GM15510 (cell line): ENCODE measurements around the gene RPL10.

Source experiments
- POLR2A ChIP-seq: IDR thresholded peaks from 3 replicates; pipeline ENCODE4 v1.6.1; 2011; ENCODE audit warnings: borderline replicate concordance; ENCODE audit not compliant: insufficient read length; ENCODE audit errors: extremely low read depth

RPL10 gene

GRCh38 chrX:154382483-154383069, 15.6 kb upstream of the RPL10 start:
- TF ChIP-seq POLR2A: no peak

GRCh38 chrX:154383359-154384283, 14.6 kb upstream of the RPL10 start:
- TF ChIP-seq POLR2A: no peak

- no peak for TF ChIP-seq POLR2A
Measured at GRCh38 chrX:154384284-154384892, 13.8 kb upstream of the RPL10 start.

- peak; percentile 44 for TF ChIP-seq POLR2A
Measured at GRCh38 chrX:154396973-154397887, 947 bp upstream of the RPL10 start.

GRCh38 chrX:154398668-154399526, 720 bp downstream of the RPL10 start:
- no peak for TF ChIP-seq POLR2A

GRCh38 chrX:154399527-154400368, 1.6 kb downstream of the RPL10 start:
- no peak for TF ChIP-seq POLR2A

GRCh38 chrX:154401045-154401799, 3.0 kb downstream of the RPL10 start:
- peak; percentile 50 for TF ChIP-seq POLR2A

GRCh38 chrX:154401918-154402621, 3.9 kb downstream of the RPL10 start:
- TF ChIP-seq POLR2A: no peak

- TF ChIP-seq POLR2A: no peak
Measured at GRCh38 chrX:154402622-154403127, 4.5 kb downstream of the RPL10 start.

- no peak for TF ChIP-seq POLR2A
Measured at GRCh38 chrX:154403192-154403591, 5.0 kb downstream of the RPL10 start.

- TF ChIP-seq POLR2A: no peak
Measured at GRCh38 chrX:154403858-154404257, 5.7 kb downstream of the RPL10 start.
